ENCODE data around the gene CACNA1A.

The CACNA1A gene

DNA sequence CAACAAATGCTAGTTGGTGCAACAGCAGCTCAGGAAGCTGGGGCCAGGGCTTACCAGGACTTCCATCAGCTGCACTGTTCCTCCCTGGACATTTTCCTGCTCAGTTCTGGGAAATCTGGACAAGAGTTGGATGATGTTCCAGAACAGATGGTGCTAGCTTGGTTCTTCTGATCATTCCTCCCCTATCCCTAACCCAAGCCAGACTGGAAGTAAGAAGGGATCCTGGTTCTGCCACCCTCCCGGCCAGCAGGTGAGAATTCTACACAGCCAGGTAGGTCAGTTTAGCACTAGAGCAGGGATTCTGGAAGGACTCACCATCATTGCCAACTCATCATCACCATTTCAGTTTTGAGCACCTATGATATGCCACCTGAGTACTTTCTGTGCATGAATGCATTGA lies 30.2 kb downstream of the CACNA1A start:
- no peak overlapping the region for H3K4me3 Mint-ChIP-seq

DNA sequence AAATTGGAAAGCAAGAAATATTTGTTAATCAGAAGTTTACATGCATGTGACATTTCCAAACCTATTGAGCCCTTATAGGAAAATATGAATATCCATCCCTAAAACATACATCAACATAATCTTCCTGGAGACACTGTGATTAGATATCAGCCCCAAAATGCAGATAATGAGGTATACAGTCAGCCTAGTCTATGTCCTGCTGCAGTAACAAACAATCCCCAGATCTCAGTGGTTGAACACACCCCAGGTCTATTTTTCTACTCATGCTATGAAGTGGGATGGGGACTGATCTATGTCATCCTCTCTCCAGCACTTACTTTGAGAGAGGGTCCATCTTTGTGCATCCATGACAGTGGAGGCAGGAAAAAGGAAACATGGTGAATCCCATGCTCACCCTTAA lies 31.2 kb downstream of the CACNA1A start:
- Mint-ChIP-seq H3K4me1 (no peaks in the 10 kb centered on the region), H3K36me3 (peaks cover 1 to 10% of the 10 kb centered on the region in 2 donors), H3K4me3 (no peak overlapping the region), H3K27ac (no peak overlapping the region), H3K9me3 (peaks cover 26% of the 10 kb centered on the region in 2 donors), H3K27me3 (peaks cover 25 to 35% of the 10 kb centered on the region in 2 donors)
- DNase-seq, result no peak
- ATAC-seq (replicated peaks), result no peak

More for the DNA sequence above, 30.2 kb downstream of the CACNA1A start:
- no peak for ATAC-seq (replicated peaks)
- Mint-ChIP-seq H3K27ac (no peak overlapping the region), H3K36me3 (peaks cover 1 to 10% of the 10 kb centered on the region in 2 donors), H3K9me3 (peaks cover 26% of the 10 kb centered on the region in 2 donors), H3K4me1 (no peaks in the 10 kb centered on the region), H3K27me3 (peaks cover 17 to 31% of the 10 kb centered on the region in 2 donors)
- no peak for DNase-seq

DNA sequence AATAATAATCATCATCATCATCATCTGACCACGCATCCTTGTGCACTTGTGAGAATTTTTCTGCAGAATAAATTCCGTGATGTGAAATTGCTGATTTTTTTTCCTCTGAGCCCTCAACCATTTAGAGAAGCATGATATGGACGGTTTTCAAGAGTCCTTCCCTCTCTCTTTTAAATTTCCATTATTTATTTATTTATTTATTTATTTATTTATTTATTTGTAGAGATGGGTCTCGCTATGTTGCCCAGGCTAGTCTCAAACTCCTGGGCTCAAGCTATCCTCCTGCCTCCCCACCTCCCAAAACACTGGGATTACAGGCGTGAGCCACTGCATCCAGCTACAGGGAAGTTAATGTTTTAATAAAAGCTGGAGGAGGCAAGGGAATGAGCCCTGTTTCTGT lies 39.6 kb downstream of the CACNA1A start:
- Mint-ChIP-seq H3K4me1 (no peaks in the 10 kb centered on the region), H3K4me3 (no peak overlapping the region), H3K9me3 (peaks cover 3% of the 10 kb centered on the region in 2 donors), H3K36me3 (no peaks in the 10 kb centered on the region), H3K27me3 (peaks cover 18 to 34% of the 10 kb centered on the region in 2 donors), H3K27ac (no peak overlapping the region)
- DNase-seq, result no peak
- no peak for ATAC-seq (replicated peaks)

DNA sequence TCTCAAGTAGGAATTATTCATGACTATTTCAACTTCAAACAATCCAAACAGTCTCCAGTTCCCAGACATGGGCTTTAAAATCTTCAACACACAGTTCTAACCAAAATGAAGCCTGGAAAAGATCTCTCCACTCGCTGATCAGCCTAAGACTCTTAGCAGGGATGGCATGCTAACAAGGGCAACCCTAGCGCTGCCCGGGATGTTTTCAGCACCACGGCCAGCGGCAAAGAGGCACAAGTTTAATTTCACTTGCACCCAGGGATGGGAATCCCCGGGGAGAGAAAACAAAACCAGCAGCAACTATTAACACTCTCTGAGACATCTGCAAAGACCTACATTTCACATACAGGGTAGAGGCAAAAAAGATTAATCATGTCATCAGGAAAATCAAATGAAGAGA lies 43.0 kb downstream of the CACNA1A start:
- peaks cover 19 to 38% of the 10 kb centered on the region in 2 donors for H3K27me3 Mint-ChIP-seq
- no peak overlapping the region for H3K4me3 Mint-ChIP-seq
- H3K4me1 Mint-ChIP-seq, result no peaks in the 10 kb centered on the region
- H3K9me3 Mint-ChIP-seq, result peaks cover 0 to 3% of the 10 kb centered on the region in 2 donors
- H3K27ac Mint-ChIP-seq, result no peak overlapping the region
- DNase-seq, result no peak
- ATAC-seq (replicated peaks), result no peak
- H3K36me3 Mint-ChIP-seq, result no peaks in the 10 kb centered on the region

DNA sequence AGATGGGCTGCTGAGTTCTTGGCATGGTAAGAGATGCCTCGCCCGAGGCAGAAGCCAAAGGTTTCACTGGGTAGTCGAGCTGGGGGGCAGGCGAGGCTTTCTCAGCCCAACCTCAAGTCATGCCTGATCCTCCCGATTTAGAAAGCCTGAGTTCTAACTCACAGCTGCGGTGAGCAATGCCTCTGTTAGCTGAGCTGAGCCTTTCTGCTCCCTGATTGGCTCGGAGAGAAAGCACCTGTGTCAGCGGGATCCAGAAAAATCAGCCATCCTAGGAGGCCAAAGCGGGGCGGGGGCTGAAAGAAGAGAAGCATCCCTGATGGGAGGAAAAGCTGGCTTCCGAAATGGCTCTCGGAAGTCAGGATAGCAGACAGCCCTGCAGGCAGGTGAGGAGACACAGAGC lies 44.7 kb downstream of the CACNA1A start:
- no peak for ATAC-seq (replicated peaks)
- Mint-ChIP-seq H3K9me3 (peaks cover 3 to 4% of the 10 kb centered on the region in 2 donors), H3K27ac (no peak overlapping the region), H3K36me3 (no peaks in the 10 kb centered on the region), H3K4me1 (peaks cover 0 to 2% of the 10 kb centered on the region in 2 donors), H3K4me3 (no peak overlapping the region), H3K27me3 (peaks cover 23 to 38% of the 10 kb centered on the region in 2 donors)
- no peak for DNase-seq

DNA sequence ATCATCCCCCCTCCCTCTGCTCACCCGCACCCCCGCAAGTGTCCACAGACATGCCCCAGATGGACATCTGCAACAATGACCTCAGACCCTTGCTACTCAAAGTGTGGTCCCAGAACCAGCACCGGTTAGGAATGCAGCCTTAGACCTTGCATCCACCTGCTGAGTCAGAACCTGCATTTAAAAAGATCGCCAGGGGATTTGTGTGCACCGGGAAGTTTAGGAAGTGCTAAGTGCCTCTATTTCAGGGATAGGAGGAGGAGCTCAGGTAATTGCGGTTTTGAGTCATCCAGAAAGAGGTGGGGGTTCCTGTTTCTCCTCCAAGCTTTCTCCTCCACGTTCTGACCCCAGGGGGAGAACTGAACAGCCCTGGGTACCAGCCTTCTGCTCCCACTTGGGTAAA lies 46.2 kb downstream of the CACNA1A start:
- Mint-ChIP-seq H3K4me1 (peaks cover 0 to 2% of the 10 kb centered on the region in 2 donors), H3K4me3 (no peak overlapping the region), H3K9me3 (peaks cover 3% of the 10 kb centered on the region in 2 donors), H3K27me3 (peaks cover 28 to 43% of the 10 kb centered on the region in 2 donors), H3K36me3 (no peaks in the 10 kb centered on the region), H3K27ac (no peak overlapping the region)
- DNase-seq (no peak), ATAC-seq (replicated peaks) (no peak)

DNA sequence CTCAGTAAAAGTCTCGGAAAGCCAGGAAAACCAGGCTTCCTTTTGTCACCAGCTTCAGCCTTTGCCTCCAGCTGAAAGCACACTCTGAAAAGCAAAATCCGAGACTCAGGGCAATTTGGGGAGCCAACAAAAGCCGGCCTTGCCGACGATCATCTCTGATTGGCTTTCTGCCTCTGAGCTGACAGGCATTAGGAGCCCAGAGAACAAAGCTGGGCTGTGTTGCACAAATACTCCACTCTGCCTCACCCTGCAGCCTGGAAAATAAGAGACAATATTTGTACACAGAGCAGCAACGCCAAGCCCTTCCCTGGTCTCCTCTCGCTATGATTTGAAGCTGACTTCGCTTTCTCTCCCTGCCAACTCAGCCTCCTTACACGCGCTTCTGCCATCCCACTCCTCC lies 46.9 kb downstream of the CACNA1A start:
- Mint-ChIP-seq H3K36me3 (no peaks in the 10 kb centered on the region), H3K27me3 (peaks cover 31 to 37% of the 10 kb centered on the region in 2 donors), H3K4me1 (peaks cover 0 to 2% of the 10 kb centered on the region in 2 donors), H3K9me3 (peaks cover 3% of the 10 kb centered on the region in 2 donors), H3K27ac (no peak overlapping the region), H3K4me3 (no peak overlapping the region)
- ATAC-seq (replicated peaks) (no peak), DNase-seq (no peak)

DNA sequence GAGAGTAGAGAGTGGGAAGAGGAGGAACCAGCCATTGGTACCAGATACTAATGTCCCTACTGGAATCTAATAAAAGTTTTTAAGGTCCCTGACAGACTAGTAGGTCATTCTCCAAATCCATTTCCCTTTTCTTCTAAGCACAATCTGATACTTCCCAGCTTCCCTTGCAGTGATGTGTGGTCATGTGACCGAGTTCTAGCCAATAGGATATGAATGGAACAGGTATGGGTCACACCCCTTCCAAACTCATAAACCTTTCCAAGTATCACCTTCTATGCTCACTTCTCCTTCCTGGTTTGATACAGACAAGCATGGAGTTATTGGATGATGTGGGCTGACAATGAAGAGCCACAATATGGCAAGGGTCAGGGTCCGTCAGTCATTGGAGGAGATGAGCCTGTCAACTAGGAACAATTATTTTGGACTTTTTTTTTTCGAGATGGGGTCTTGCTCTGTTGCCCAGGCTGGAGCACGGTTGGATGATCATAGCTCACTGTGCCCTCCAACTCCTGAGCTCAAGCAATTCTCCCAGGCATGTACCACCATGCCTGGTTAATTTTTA lies 54.8 kb downstream of the CACNA1A start:
- H3K27me3 Mint-ChIP-seq, result peaks cover 6 to 11% of the 10 kb centered on the region in 2 donors
- H3K27ac Mint-ChIP-seq, result no peak overlapping the region
- ATAC-seq (replicated peaks) (no peak), DNase-seq (no peak)
- H3K4me3 Mint-ChIP-seq, result no peak overlapping the region
- peaks cover 16 to 27% of the 10 kb centered on the region in 2 donors for H3K9me3 Mint-ChIP-seq
- H3K4me1 Mint-ChIP-seq, result no peaks in the 10 kb centered on the region
- no peaks in the 10 kb centered on the region for H3K36me3 Mint-ChIP-seq

DNA sequence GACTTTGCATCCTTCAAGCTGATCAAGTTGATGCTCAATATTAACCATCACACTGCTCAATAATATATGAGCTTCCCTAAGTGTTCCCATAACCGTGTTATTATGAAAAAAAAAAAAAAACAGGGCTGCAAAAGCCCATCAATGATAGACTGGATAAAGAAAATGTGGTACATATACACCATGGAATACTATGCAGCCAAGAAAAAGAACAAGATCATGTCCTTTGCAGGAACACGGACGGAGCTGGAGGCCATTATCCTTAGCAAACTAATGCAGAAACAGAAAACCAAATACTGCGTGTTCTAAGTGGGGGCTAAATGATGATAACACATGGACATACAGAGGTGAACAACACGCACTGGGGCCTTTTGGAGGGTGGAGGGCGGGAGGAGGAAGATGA lies 58.3 kb downstream of the CACNA1A start:
- no peaks in the 10 kb centered on the region for H3K4me1 Mint-ChIP-seq
- H3K27me3 Mint-ChIP-seq, result peaks cover 9 to 11% of the 10 kb centered on the region in 2 donors
- H3K4me3 Mint-ChIP-seq, result no peak overlapping the region

DNA sequence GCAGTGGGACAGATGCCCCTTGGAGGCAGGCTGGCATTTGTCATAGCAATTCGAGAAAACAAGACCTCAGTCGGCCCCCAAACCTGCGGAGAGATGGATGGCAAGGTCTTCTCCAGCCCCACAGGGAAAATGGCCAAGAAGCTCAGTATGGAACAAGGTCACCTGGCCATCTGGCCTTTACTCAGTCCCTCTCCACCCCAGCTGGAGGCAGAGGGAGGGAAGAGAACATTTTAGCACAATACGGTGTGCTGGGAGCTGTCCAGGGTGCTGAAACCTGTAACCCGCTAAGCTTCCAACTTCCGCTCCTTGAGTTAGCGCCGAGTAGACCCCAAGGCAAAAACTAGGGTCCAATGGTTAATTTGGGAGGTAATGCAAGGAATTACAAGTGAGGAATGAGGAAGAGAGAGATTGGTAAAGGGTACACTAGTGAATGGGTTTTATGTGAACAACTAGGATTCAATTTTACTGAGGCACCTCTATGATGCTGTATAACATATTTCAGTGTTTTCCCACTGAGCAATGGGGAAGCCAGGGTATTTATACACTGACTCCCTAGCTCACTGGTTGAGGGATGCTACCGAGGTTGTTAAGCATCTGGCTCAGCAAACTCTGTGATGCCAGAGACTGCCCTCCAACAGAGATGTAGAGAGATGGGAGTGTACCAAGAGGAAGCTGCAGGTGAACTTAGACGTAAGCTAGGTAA lies 64.3 kb downstream of the CACNA1A start:
- no peak overlapping the region for H3K4me3 Mint-ChIP-seq
- H3K27me3 Mint-ChIP-seq, result peaks cover 8 to 15% of the 10 kb centered on the region in 2 donors
- no peaks in the 10 kb centered on the region for H3K36me3 Mint-ChIP-seq
- peaks cover 7 to 10% of the 10 kb centered on the region in 2 donors for H3K9me3 Mint-ChIP-seq
- H3K27ac Mint-ChIP-seq, result no peak overlapping the region
- H3K4me1 Mint-ChIP-seq, result no peaks in the 10 kb centered on the region
- ATAC-seq (replicated peaks) (no peak), DNase-seq (no peak)

More for the DNA sequence above, 58.3 kb downstream of the CACNA1A start:
- ATAC-seq (replicated peaks), result no peak
- Mint-ChIP-seq H3K27ac (no peak overlapping the region), H3K9me3 (peaks cover 17 to 31% of the 10 kb centered on the region in 2 donors), H3K36me3 (no peaks in the 10 kb centered on the region)
- DNase-seq, result no peak

DNA sequence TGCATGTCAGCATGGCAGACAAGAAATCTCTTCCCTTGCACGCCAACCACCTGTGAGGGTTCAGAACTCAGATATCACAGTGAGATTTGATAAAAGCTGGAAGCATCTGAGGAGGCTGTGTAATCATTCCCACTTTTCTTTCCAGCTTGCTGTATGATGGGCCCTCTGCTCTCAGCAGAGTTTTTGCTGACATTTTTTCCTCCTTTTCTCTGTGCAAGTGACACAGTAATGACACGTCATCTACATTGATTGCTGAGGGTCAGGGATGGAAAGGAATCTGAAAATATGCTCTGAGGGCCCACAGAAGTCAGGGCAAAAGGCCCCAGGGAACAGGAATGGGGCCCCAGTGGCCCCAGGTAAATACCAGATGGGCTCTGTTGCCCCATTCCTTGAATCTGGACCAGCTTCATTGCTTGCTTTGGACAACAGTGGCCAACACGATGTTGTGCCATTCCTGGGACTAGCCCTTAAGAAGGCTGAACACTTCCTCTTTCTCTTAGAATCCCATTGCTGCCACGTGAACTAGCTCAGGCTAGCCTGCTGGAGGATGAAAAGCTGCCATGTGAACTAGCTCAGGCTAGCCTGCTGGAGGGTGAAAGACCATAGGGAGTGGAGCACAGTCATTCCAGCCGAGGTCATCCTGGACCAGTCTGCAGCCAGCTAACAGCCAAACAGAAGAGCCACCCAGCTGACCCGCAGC lies 68.2 kb downstream of the CACNA1A start:
- H3K36me3 Mint-ChIP-seq, result no peaks in the 10 kb centered on the region
- ATAC-seq (replicated peaks), result no peak
- H3K27me3 Mint-ChIP-seq, result peaks cover 0 to 6% of the 10 kb centered on the region in 2 donors
- no peak overlapping the region for H3K4me3 Mint-ChIP-seq
- H3K27ac Mint-ChIP-seq, result no peak overlapping the region
- H3K9me3 Mint-ChIP-seq, result peaks cover 5 to 6% of the 10 kb centered on the region in 2 donors
- no peaks in the 10 kb centered on the region for H3K4me1 Mint-ChIP-seq
- DNase-seq, result no peak

DNA sequence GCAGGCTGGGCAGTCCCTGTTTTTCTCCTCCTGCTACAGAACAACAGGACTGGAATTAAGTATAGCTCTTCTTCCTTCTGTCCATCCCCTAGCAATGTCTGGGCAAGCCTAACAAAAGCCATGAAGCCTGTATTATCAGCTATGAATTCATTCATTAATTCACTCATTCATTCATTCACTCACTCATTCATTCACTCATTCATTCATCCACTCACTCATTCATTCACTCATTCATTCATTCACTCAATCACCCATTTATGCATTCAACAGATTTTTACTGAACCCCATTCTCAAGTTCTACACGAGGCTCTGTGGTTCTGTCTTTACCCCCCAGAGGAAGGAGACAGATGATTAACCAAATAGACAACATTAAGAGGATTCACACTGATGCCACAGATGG lies 69.9 kb downstream of the CACNA1A start:
- Mint-ChIP-seq H3K27me3 (peaks cover 3 to 7% of the 10 kb centered on the region in 2 donors), H3K4me3 (no peak overlapping the region), H3K4me1 (no peaks in the 10 kb centered on the region), H3K9me3 (peaks cover 0 to 5% of the 10 kb centered on the region in 2 donors), H3K36me3 (no peaks in the 10 kb centered on the region), H3K27ac (no peak overlapping the region)
- no peak for DNase-seq
- no peak for ATAC-seq (replicated peaks)

DNA sequence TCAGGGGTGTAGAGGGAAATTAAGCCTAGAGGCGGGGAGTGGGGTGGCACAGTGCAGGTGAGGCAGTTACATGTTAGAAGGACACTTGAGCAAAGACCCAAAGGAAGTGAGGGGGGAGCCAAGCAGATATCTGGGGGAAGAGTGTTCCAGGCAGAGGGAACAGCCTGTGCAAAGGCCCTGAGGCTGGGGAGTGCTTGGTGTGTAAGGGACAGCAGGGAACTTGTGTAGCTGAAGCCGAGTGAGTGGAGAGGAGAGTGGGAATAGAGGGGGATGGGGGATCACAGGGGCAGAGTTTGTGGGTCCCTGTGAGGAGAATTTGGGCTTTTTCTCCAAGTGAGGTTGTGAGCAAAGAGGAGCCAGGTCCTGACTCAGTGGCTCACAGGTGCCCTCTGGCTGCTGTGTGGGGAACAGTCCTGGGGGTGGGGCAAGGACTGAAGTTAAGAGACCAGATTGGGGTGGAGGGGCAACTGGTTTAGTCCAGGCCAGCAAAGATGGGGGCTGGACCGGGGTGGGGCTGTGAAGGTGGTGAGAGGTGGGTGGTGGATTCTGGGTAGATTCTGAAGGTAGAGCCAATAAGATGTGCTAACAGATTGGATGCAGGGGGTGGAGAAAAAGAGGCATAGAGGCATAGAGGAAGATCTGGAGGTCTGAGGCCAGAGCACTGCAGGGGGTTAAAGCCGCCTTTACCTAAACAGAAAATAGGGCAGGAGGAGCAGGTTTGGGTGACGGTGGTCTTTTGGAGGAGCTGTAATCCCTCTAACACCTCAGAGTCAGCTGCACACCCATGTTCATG lies 75.3 kb downstream of the CACNA1A start:
- DNase-seq (peak; percentile 25), ATAC-seq (replicated peaks) (peak; percentile 54 to 68)
- Mint-ChIP-seq H3K27ac (no peak overlapping the region), H3K4me3 (no peak overlapping the region), H3K4me1 (no peaks in the 10 kb centered on the region), H3K27me3 (peaks cover 34 to 36% of the 10 kb centered on the region in 2 donors), H3K36me3 (peaks cover 0 to 4% of the 10 kb centered on the region in 2 donors), H3K9me3 (peaks cover 4 to 5% of the 10 kb centered on the region in 2 donors)

DNA sequence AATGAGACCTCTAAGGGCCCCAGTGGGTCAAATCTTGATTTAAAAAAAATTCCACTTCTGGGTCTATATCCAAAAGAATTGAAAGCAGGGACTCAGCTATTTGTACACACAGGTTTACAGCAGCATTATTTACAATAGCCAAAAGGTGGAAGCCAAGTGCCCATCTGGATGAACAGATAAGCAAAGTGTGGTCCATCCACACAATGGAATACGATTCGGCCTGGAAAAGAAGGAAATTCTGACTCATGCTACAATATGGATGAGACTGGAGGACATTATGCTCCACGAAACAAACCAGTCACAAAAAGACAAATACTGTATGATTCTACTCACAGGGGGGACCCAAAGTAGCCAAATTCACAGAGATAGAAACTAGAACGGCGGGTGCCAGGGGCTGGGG lies 76.7 kb downstream of the CACNA1A start:
- DNase-seq (no peak), ATAC-seq (replicated peaks) (no peak)
- peaks cover 0 to 5% of the 10 kb centered on the region in 2 donors for H3K36me3 Mint-ChIP-seq
- H3K4me1 Mint-ChIP-seq, result no peaks in the 10 kb centered on the region
- H3K27ac Mint-ChIP-seq, result no peak overlapping the region
- no peak overlapping the region for H3K4me3 Mint-ChIP-seq
- peaks cover 34 to 36% of the 10 kb centered on the region in 2 donors for H3K27me3 Mint-ChIP-seq
- H3K9me3 Mint-ChIP-seq, result peaks cover 6 to 7% of the 10 kb centered on the region in 2 donors
